Keratinocyte (primary cell): Measurements from ENCODE around the gene ITGB4.

Experiments
- EZH2 ChIP-seq: IDR thresholded peaks from one replicate; pipeline ENCODE4 v1.6.1; 2012; ENCODE audit warnings: inconsistent platforms, mild to moderate bottlenecking, low read length, moderate library complexity
- TF ChIP-seq, protein P1 (sequence below), 3 experiments: IDR thresholded peaks in 1 of 3; conservative IDR thresholded peaks in 1 of 3; optimal IDR thresholded peaks in 1 of 3; 2 replicates in 2 of 3; 3 replicates in 1 of 3; pipeline versions ENCODE3 to v1.5.1; 2011; ENCODE audit warnings: low read length in 3 of 3, mild to moderate bottlenecking in 3 of 3, moderate library complexity in 2 of 3, control low read depth in 1 of 3, inconsistent platforms in 1 of 3; ENCODE audit not compliant: insufficient read depth in 2 of 3; ENCODE audit errors: extremely low read depth in 1 of 3

DNA sequence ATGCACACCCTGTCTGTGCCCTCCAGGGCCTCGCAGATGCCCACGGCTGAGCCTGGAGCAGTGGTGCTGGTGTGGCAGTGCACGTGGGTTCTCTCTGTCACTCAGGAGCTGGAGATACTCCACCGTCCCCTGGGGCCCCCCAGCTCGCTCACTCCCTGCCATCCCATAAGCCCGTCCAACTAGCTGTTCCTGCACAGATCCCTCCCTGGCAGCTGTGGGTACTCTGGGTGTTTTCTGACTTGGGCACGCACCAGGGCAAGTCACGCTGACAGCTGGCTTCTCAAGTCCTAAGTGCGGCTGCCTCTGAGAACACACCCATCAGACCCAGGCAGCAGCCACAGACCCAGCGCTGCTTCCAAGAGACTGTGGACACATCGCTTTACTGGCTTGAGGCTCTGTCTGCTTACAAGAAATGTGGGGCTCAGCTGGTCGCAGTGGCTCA lies 25.4 kb upstream of the ITGB4 start:
- TF ChIP-seq, protein P1, sequence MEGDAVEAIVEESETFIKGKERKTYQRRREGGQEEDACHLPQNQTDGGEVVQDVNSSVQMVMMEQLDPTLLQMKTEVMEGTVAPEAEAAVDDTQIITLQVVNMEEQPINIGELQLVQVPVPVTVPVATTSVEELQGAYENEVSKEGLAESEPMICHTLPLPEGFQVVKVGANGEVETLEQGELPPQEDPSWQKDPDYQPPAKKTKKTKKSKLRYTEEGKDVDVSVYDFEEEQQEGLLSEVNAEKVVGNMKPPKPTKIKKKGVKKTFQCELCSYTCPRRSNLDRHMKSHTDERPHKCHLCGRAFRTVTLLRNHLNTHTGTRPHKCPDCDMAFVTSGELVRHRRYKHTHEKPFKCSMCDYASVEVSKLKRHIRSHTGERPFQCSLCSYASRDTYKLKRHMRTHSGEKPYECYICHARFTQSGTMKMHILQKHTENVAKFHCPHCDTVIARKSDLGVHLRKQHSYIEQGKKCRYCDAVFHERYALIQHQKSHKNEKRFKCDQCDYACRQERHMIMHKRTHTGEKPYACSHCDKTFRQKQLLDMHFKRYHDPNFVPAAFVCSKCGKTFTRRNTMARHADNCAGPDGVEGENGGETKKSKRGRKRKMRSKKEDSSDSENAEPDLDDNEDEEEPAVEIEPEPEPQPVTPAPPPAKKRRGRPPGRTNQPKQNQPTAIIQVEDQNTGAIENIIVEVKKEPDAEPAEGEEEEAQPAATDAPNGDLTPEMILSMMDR (optimal IDR thresholded peaks at IDR 0.05 in 1 of 3, IDR thresholded peaks at IDR 0.05 in 1 of 3, conservative IDR thresholded peaks at IDR 0.05 in 1 of 3; ENCODE audit: extremely low read depth in 1 of 3, insufficient read depth in 2 of 3, low read length in 3 of 3), result no peak
- no peak for TF ChIP-seq EZH2
